Large intestine (tissue), 3 donors: ENCODE results near the gene FNDC10. TPM values are rescaled to one million over a fixed set of nuclear protein-coding genes. Genes with fewer than 3 reads are reported as not detected.
"Not testable (repeated sequence)": the region's sequence is repeated elsewhere in the genome, so short reads cannot be mapped to it uniquely, and the experiment has no call there.

Source experiments
- DNase-seq, 2 donors: peaks; one replicate each; pipeline versions ENCODE4 v3.0.0 to v3.0.0-alpha.2; 2013
- H3K27ac ChIP-seq: one replicate; pipeline ENCODE4 v1.5.1; 2013; ENCODE audit warnings: low read length
- H3K27me3 ChIP-seq: 2 replicates; pipeline ENCODE4 v1.6.1; 2013; ENCODE audit warnings: low read length; ENCODE audit not compliant: control insufficient read depth, insufficient read depth
- H3K36me3 ChIP-seq: 2 replicates; pipeline ENCODE4 v1.6.1; 2013; ENCODE audit warnings: low read length; ENCODE audit not compliant: control insufficient read depth, insufficient read depth
- H3K4me1 ChIP-seq: one replicate; pipeline ENCODE4 v1.6.1; 2013; ENCODE audit warnings: low read length; ENCODE audit not compliant: control insufficient read depth, insufficient read depth
- H3K4me3 ChIP-seq: one replicate; pipeline ENCODE4 v1.5.1; 2013; ENCODE audit warnings: low read length
- H3K9me3 ChIP-seq: one replicate; pipeline ENCODE4 v1.6.1; 2013; ENCODE audit warnings: mild to moderate bottlenecking, low read depth, low read length, moderate library complexity; ENCODE audit not compliant: control insufficient read depth
- WGBS: methylation state at CpG from one replicate; pipeline ENCODE4 v1.1.5; 2013; ENCODE audit warnings: low lambda C conversion rate; ENCODE audit not compliant: insufficient coverage; 5-methylcytosine and 5-hydroxymethylcytosine counted together
- polyA plus RNA-seq: library from polyadenylated mRNA; unstranded; fragments of 120-200 nt; gene quantifications from one replicate; pipeline ENCODE4 v1.2.1, GENCODE V29; 2013

The FNDC10 gene
- polyA plus RNA-seq, 1 donor = 2.4 TPM

DNA sequence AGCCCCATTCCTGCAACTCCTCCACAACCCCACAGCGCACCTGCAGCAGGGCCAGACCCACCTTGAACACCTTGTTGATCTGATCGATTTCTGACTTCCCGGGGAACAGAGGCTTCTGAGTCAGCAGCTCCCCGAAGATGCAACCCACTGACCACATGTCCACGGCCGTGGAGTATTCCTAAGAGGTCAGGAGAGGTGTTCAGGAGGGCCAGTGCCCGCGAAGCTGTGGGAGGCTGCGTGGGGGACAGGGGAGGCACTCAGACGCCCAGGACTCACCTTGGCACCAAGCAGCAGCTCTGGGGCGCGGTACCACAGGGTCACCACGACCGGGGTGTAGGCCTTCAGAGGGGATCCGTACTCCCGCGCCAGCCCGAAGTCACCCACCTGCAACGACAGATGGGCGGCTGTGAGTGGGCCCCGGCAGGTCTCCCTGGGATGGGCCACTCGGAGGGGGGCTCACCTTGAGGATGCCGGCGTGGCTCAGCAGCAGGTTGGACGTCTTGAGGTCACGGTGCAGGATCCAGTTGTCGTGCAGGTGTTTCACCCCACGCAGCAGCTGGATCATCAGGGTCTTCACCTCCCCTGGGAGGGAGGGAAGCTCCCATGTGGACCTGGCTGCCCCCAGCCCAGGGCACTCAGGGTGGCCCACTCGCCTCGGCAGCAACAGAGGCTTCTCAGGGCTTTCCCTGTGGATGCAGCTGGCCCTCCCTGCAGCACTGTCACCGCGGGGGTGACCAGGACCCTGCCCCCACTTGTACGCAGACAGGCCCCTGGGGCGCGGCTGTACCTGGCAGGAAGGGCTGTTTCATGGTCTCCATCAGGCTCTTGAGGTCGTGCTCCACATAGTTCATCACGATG, 36.9 kb upstream of the FNDC10 start:
- H3K27ac ChIP-seq, H3K4me3 ChIP-seq, H3K36me3 ChIP-seq, H3K4me1 ChIP-seq, DNase-seq, H3K9me3 ChIP-seq, H3K27me3 ChIP-seq: not testable (repeated sequence)
- WGBS = no CpG with 5 or more reads among the region's 37 CpGs

DNA sequence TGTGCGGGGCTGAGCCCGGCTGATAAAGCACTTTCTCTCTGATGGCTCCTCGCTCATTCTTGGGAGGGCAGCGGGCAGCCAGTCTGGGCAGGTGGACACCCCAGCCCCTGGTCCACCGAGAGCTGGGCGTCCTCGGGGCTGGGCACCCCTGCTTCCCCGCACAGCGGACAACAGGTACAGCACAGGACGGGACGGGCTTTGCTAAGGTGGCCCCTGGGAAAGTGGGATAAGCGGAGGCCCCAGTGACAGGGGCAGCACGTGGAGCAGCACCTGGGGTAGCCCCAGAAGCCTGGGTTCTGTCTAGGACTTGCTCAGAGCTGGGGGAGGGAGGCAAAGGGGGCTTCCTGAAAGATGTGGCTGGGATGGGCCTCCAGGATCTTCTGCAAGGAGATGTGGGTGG, 34.7 kb upstream of the FNDC10 start:
- H3K4me1 ChIP-seq, H3K27ac ChIP-seq, H3K9me3 ChIP-seq, H3K4me3 ChIP-seq, DNase-seq, H3K36me3 ChIP-seq: not testable (repeated sequence)
- H3K27me3 ChIP-seq = peaks cover 17% of the 10 kb centered on the region
- WGBS = no CpG with 5 or more reads among the region's 13 CpGs

DNA sequence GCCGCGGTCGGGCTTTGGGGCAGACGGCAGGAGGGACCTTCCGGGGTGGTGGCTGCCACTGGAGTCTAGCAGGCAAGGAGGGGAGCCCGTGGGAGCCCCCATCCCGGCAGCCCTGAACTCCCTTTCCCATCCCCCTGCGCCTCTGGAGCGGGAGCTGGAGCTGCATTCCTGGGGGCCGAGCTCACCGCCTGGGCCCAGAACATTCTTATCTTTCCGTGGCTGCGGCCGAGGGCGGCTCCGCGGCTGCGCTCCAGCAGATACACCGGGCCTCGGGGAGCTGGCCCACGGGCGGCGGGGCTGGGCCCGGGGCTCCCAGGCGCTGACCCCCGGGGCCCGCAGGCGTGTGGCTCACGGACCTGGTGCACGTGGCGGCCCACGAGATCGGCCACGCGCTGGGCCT, 33.5 kb upstream of the FNDC10 start:
- H3K9me3 ChIP-seq, H3K4me1 ChIP-seq, H3K27ac ChIP-seq, H3K36me3 ChIP-seq, DNase-seq, H3K4me3 ChIP-seq: not testable (repeated sequence)
- no CpG with 5 or more reads among the region's 35 CpGs for WGBS
- H3K27me3 ChIP-seq = peaks cover 17% of the 10 kb centered on the region

DNA sequence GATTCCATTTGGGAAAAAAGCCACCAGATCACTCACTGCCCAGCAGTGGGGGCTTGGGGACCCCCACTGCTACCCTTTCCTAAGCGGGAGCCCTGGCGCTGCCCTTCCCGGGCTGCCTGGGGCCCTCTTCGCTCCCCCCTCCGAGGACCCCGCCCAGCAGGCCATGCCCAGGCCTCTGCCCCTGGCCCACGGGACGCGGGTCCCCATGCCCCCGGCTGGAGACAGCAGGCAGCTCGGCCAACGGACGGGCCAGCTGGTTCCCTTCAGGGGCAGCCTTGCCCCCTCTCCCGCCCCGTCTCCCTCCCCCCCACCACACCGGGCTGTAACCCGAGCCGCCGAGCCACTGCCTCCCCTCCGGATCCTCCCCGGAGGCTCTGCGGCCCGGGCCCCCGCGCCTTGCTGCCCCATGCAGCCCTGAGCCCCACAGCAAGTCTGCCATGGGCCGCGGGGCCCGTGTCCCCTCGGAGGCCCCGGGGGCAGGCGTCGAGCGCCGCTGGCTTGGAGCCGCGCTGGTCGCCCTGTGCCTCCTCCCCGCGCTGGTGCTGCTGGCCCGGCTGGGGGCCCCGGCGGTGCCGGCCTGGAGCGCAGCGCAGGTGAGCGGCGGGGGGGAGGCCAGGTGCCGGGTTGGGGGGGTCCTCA, 32.0 kb upstream of the FNDC10 start, which contains the start of gene MMP23B:
Gene MMP23B (plus strand): TSS at position 392 of the 639 bp plus-strand sequence. CDS start 46 bp downstream, at position 438.
- Histone ChIP-seq H3K4me3 (peak within 1 kb of the TSS; percentile 21), H3K9me3 (peaks cover 5% of the 10 kb centered on the region), H3K4me1 (peaks cover 2% of the 10 kb centered on the region), H3K27me3 (peaks cover 17% of the 10 kb centered on the region), H3K36me3 (peaks cover 11% of the 10 kb centered on the region), H3K27ac (peak within 1 kb of the TSS; percentile 72)
- peak in 1 of 2 donors; percentile 29 for DNase-seq
- WGBS = no CpG with 5 or more reads among the region's 48 CpGs

DNA sequence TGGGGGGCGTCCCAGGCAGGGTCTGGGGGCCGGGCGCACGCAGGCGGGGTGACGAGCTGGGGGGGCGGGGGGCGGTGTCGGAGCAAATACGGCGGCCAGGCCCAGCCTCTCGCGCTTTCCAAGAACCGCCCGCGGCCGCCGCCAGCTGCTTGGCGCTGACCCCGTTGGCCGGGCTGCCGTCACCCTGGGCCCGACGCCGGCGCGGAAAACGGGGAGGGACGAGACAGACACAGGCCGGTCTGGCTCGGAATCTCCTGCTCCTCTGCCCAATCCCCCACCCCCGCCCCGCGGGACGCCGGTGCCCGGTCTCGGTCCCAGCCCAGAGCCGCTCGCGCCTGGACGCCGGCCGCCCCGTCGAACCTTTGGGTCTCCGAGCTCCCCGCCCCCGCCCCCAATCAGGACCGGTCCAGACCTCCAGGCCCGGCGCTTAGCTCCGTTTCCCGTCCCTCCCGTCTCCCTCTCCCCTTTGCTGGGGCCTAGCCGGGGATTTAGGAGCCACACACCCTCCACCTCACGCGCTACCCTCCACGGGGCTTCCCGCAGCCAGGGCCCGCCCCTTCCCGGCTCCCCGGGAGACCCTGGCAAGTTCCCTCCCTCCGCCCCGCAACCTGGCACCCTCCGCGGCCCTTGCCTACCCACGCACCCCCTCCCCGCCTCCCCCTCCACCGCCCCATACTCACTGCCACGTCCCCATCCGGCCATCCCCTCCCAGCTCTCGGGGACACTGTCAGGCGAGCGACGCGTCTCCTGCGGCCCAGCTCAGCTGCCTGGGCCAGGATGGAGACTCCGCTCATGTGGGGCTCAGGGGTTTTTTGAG, 31.2 kb upstream of the FNDC10 start:
- DNase-seq = peak; percentile 36 to 55
- H3K27me3 ChIP-seq = peaks cover 17% of the 10 kb centered on the region
- H3K9me3 ChIP-seq = peaks cover 5% of the 10 kb centered on the region
- WGBS = no CpG with 5 or more reads among the region's 79 CpGs
- H3K4me3 ChIP-seq = peak overlapping the region; percentile 21
- peaks cover 10% of the 10 kb centered on the region for H3K36me3 ChIP-seq
- H3K27ac ChIP-seq = peak overlapping the region; percentile 72
- peaks cover 2% of the 10 kb centered on the region for H3K4me1 ChIP-seq

DNA sequence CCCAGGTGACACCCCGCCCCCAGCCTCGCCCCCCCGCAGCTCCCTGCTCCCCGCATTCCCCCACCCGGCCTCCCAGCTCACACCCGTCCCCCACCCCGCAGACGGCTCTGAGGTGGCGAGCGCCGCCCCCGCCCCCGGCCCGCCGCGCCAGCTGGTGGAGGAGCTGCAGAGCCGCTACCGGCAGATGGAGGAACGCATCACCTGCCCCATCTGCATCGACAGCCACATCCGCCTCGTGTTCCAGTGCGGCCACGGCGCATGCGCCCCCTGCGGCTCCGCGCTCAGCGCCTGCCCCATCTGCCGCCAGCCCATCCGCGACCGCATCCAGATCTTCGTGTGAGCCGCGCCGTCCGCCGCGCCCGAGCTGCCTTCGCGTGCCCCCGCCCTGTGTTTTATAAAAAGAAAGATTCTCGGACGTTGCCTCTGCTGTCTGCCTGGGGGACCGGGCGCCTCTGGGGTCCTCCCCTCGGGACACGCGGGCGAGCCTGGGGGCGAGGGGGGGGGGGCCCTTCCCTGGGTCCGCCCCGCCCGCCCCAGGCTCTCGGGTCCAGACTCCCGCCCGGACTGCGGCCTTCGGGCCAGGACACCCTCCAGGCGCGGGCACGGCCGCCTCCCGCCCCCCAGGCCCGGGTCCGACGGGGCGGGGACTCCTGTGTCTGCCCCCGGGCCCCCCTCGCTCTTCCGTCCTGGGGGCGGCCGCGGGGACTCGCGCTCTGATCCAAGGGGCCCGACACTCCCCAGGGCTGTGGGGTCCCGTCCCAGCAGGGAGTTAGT, 30.4 kb upstream of the FNDC10 start:
- no peak overlapping the region for H3K4me3 ChIP-seq
- no peak overlapping the region for H3K27ac ChIP-seq
- H3K36me3 ChIP-seq = peaks cover 10% of the 10 kb centered on the region
- H3K4me1 ChIP-seq = peaks cover 2% of the 10 kb centered on the region
- DNase-seq = peak; percentile 83 to 84
- H3K27me3 ChIP-seq = peaks cover 17% of the 10 kb centered on the region
- WGBS = no CpG with 5 or more reads among the region's 81 CpGs
- H3K9me3 ChIP-seq = peaks cover 5% of the 10 kb centered on the region

DNA sequence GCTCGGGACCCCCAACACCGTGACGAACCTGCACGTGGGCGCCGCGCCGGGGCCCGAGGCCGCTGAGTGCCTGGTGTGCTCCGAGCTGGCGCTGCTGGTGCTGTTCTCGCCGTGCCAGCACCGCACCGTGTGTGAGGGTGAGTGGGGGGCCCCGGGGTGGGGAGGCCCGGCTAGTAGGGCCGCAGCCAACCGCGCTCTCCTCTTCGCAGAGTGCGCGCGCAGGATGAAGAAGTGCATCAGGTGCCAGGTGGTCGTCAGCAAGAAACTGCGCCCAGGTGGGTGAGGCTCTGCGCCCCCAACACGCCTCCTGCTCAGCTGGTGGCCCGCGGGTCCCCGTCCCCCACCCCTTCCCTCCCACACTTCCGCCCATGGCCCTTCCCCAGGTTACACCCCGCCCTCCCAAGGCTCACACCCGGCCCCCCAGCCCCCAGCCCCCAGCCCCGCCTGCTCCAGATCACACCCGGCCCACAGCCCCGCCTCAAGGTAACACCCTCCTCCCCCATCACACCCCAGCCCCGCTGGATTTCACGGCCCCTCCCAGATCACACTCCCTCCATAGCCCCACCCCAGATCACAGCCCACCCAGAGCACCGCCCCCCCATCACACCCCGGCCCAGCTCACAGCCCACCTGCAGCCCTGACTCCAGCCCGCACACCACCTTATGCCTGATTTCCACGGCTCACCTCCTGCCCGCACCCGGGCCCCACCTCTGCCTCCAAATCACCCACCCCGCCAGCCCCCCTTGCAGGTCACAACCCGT, 29.7 kb upstream of the FNDC10 start:
- Histone ChIP-seq H3K4me1 (peaks cover 2% of the 10 kb centered on the region), H3K27ac (no peak overlapping the region), H3K4me3 (no peak overlapping the region), H3K36me3 (peaks cover 14% of the 10 kb centered on the region), H3K9me3 (peaks cover 5% of the 10 kb centered on the region), H3K27me3 (peaks cover 17% of the 10 kb centered on the region)
- no peak for DNase-seq
- WGBS = no CpG with 5 or more reads among the region's 48 CpGs

DNA sequence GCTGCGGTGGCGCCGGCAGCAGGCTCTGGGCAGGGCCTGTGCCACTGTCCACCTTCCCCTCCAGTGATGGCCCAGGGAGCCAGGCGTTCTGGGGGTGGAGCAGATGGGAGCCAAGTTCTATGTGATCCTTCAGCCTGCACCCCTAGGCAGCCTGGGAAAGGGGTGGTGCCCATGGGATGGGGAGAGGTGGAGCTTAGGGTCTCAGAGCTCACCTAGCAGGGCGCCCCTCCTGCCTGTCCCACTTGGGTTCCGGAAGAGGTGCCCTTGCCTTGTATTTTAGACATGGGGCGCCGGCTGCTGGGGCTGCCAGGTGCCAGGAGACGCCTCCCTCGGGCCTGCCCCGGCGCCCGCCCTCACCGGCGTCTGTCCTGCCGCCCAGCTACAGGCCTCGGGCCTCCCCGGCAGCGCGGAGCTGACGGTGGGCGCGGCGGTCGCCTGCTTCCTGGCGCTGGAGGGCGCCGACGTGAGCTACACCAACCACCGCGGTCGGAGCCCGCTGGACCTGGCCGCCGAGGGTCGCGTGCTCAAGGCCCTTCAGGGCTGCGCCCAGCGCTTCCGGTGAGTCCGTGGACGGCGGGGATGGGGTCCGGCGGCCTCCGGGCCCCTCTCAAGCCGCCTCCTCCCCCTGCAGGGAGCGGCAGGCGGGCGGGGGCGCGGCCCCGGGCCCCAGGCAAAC, 29.0 kb upstream of the FNDC10 start:
- WGBS = no CpG with 5 or more reads among the region's 53 CpGs
- no peak overlapping the region for H3K27ac ChIP-seq
- DNase-seq = no peak
- H3K27me3 ChIP-seq = peaks cover 17% of the 10 kb centered on the region
- no peak overlapping the region for H3K4me3 ChIP-seq
- peaks cover 16% of the 10 kb centered on the region for H3K36me3 ChIP-seq
- peaks cover 2% of the 10 kb centered on the region for H3K4me1 ChIP-seq
- H3K9me3 ChIP-seq = peaks cover 5% of the 10 kb centered on the region
